GM12878 (cell line): Measurements from ENCODE around the gene TANC2. TPM values are rescaled to one million over a fixed set of nuclear protein-coding genes. Genes with fewer than 3 reads are reported as not detected.

Experiments
- ATAC-seq: fragments of 200-7000 bp; cut with Tn5 transposase; 3 replicates; pipeline ENCODE4 v1.9.1; 2020; ENCODE audit warnings: mild to moderate bottlenecking, moderate library complexity
- BruUV-seq: library from RNA; stranded (reverse); fragments of 400-500 nt; replicated peaks from 2 replicates; lab custom pipeline; 2021; lab: Mats Ljungman, UMichigan
- CTCF ChIA-PET: fragments of 300-600 bp; sonication (Branson Sonifier 250); formaldehyde crosslinking; extraction: SDS; loops from one replicate; lab custom pipeline; 2021; ENCODE audit warnings: inconsistent platforms; lab: Yijun Ruan, JAX
- POLR2A ChIA-PET: fragments of 350-600 bp; formaldehyde crosslinking; extraction: SDS; loops from one replicate; lab custom pipeline; 2021; ENCODE audit warnings: inconsistent platforms; lab: Charles Lee
- RAD21 ChIA-PET: fragments of 300-600 bp; sonication (Branson Sonifier 250); formaldehyde crosslinking; loops from one replicate; lab custom pipeline; 2023; ENCODE audit warnings: antibody characterized with exemption; ENCODE audit not compliant: unreplicated experiment; lab: Charles Lee
- SMC1A ChIA-PET: fragments of 300-600 bp; sonication (Branson Sonifier 250); formaldehyde crosslinking; loops from one replicate; lab custom pipeline; 2023; ENCODE audit not compliant: unreplicated experiment, uncharacterized antibody; lab: Charles Lee
- DNase-seq: peaks from one replicate; pipeline ENCODE4 v3.0.0-alpha.2; 2011; ENCODE audit warnings: low read depth, low spot score
- FAIRE-seq: peaks from 3 replicates; lab custom pipeline; 2011; peaks lifted over from hg19 to GRCh38; lab: Jason Lieb, UNC
- H2AFZ ChIP-seq: 2 replicates; pipeline ENCODE4 v1.6.0; 2011; ENCODE audit warnings: low read depth, low read length, control low read depth; ENCODE audit not compliant: control insufficient read depth
- H3K27ac ChIP-seq: 2 replicates; pipeline ENCODE4 v1.5.1; 2011; ENCODE audit warnings: control low read depth; ENCODE audit not compliant: control insufficient read depth, insufficient read depth
- H3K27me3 ChIP-seq, 2 experiments: replicated peaks in 1 of 2; 2 replicates each; pipeline versions ENCODE4 v1.6.0 to v1.6.1; 2011; ENCODE audit warnings: low read length in 1 of 2; ENCODE audit not compliant: control insufficient read depth in 2 of 2, insufficient read depth in 2 of 2
- H3K36me3 ChIP-seq, 2 experiments: 2 replicates each; pipeline ENCODE4 v1.5.1; 2011; ENCODE audit warnings: low read length in 1 of 2; ENCODE audit not compliant: control insufficient read depth in 2 of 2, insufficient read depth in 2 of 2
- H3K4me1 ChIP-seq: 2 replicates; pipeline ENCODE4 v1.6.1; 2011; ENCODE audit warnings: mild to moderate bottlenecking, low read length, moderate library complexity, mixed read lengths; ENCODE audit not compliant: control insufficient read depth, insufficient read depth
- H3K4me2 ChIP-seq: 2 replicates; pipeline ENCODE4 v1.6.0; 2011; ENCODE audit warnings: control low read depth; ENCODE audit not compliant: control insufficient read depth, insufficient read depth
- H3K4me3 ChIP-seq: fragments of 200-600 bp; sonication (generic); 2 replicates; pipeline ENCODE4 v1.5.1; 2016
- H3K79me2 ChIP-seq: 2 replicates; pipeline ENCODE4 v1.6.0; 2011; ENCODE audit warnings: low read length; ENCODE audit not compliant: control insufficient read depth, insufficient read depth
- H3K9ac ChIP-seq: 2 replicates; pipeline ENCODE4 v1.8.0; 2011; ENCODE audit warnings: low read length, control low read depth, mixed read lengths; ENCODE audit not compliant: control insufficient read depth, insufficient read depth
- H3K9me3 ChIP-seq: replicated peaks from 3 replicates; pipeline ENCODE4 v1.5.1; 2011; ENCODE audit warnings: mild to moderate bottlenecking, low read length; ENCODE audit not compliant: control insufficient read depth, insufficient read depth
- H4K20me1 ChIP-seq: 2 replicates; pipeline ENCODE4 v1.6.0; 2011; ENCODE audit not compliant: control insufficient read depth, insufficient read depth
- FOXM1 ChIP-seq: IDR thresholded peaks from 2 replicates; pipeline ENCODE4 v1.6.1; 2012; ENCODE audit warnings: low read depth, mild to moderate bottlenecking, inconsistent platforms, low read length, moderate library complexity
- MLLT1 ChIP-seq: fragments of 450-650 bp; IDR thresholded peaks from 2 replicates; pipeline ENCODE4 v1.6.1; 2016; ENCODE audit warnings: mild to moderate bottlenecking
- MTA2 ChIP-seq: fragments of 450-650 bp; IDR thresholded peaks from 2 replicates; pipeline ENCODE4 v1.6.1; 2016; ENCODE audit warnings: low read depth, mild to moderate bottlenecking, moderate library complexity
- PKNOX1 ChIP-seq: fragments of 450-650 bp; IDR thresholded peaks from 2 replicates; pipeline ENCODE4 v1.6.1; 2016; ENCODE audit warnings: mild to moderate bottlenecking
- RCOR1 ChIP-seq: conservative IDR thresholded peaks from 2 replicates; pipeline ENCODE4 v1.6.1; 2012; ENCODE audit warnings: low read depth, low read length, improper control_type of control experiment
- RELA ChIP-seq: fragments of 450-650 bp; IDR thresholded peaks from 2 replicates; pipeline ENCODE4 v1.8.0; 2014; ENCODE audit warnings: borderline replicate concordance; ENCODE audit not compliant: partially characterized antibody
- ZBTB11 ChIP-seq: fragments of 450-650 bp; formaldehyde crosslinking; IDR thresholded peaks from 2 replicates; pipeline ENCODE4 v1.5.0; 2022; ENCODE audit warnings: mild to moderate bottlenecking, missing genetic modification characterization
- WGBS: methylation state at CpG from one replicate; pipeline ENCODE4 v1.1.6; 2016; ENCODE audit warnings: low lambda C conversion rate; ENCODE audit not compliant: insufficient replicate concordance, insufficient coverage; ENCODE audit errors: missing lambda C conversion rate; 5-methylcytosine and 5-hydroxymethylcytosine counted together
- in situ Hi-C: fragments of 300-500 bp; cut with MboI; formaldehyde crosslinking; loops from 9 replicates; pipeline ENCODE4 v1.14.3; 2018; ENCODE audit warnings: mixed read lengths
- intact Hi-C: fragments of 100-400 bp; cut with micrococcal nuclease; formaldehyde crosslinking; loops from one replicate; pipeline ENCODE4 v1.14.2; 2022; ENCODE audit not compliant: unreplicated experiment
- polyA plus RNA-seq, 11 experiments: library from polyadenylated mRNA; depleted of rRNA in 4 of 11; unstranded in 6 of 11; stranded (reverse) in 5 of 11; fragments of >200 nt; fragmentation: Nextera tagmentation in 4 of 11; fragmentation: Illumina TruSeq in 1 of 11; extraction: Ambion mirVana in 4 of 11; extraction: Trizol in 1 of 11; gene quantifications; 1 replicate in 1 of 11; 2 replicates in 10 of 11; pipeline versions ENCODE4 v1.2.1 to v1.2.3, GENCODE V29; 2011 to 2016; ENCODE audit warnings: inconsistent platforms in 2 of 11, missing spikeins in 2 of 11, low read depth in 1 of 11
- total RNA-seq, 4 experiments: library from RNA; depleted of rRNA in 3 of 4; stranded (reverse); fragments of >200 nt in 3 of 4; fragmentation: Illumina TruSeq in 1 of 4; extraction: Trizol in 1 of 4; gene quantifications; 2 replicates each; pipeline versions ENCODE4 v1.2.1 to v1.2.3, GENCODE V29; 2013 to 2021
- TF ChIP-seq, protein P1 (sequence below): IDR thresholded peaks from 2 replicates; pipeline ENCODE4 v1.6.1; 2012; ENCODE audit warnings: low read depth, low read length, improper control_type of control experiment
- TF ChIP-seq, protein P2 (sequence below): fragments of 450-650 bp; IDR thresholded peaks from 2 replicates; pipeline ENCODE4 v1.6.1; 2018; ENCODE audit warnings: mild to moderate bottlenecking, low read depth, moderate library complexity; ENCODE audit not compliant: partially characterized antibody
- TF ChIP-seq, protein P3 (sequence below): fragments of 450-650 bp; IDR thresholded peaks from 2 replicates; pipeline ENCODE4 v1.6.1; 2017; ENCODE audit warnings: mild to moderate bottlenecking

Gene TANC2
- total and polyA plus RNA-seq, 10 of the 15 experiments (the other 5 are each of a cell fraction or from before 2014, with no cell fraction given): under 0.01 to 0.13 (median 0.03) TPM; not detected in 2

DNA sequence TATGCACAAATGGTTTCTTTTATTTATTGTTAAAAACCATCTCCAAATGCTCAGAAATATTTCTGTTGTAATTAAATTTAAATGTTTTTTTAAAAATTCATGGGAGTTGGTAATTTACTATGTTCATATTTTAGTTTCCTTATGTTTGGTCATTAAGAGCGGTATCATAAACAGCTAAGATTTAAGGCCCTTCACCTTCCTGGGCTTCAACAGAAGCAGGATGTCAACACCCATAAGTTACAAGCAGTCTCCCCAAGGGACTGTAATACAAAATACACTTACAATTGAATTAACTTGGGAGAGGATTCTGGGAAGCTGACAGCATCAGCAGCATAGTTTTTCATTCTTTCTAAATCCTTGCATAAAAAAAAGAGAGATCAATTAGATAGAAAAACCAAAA, 30.9 kb upstream of the TANC2 start:
- no peaks in the 10 kb centered on the region for H3K36me3 ChIP-seq
- no peak overlapping the region for H3K4me2 ChIP-seq
- H3K4me1 ChIP-seq: no peaks in the 10 kb centered on the region
- H3K9ac ChIP-seq: no peak overlapping the region
- H3K27ac ChIP-seq: no peak overlapping the region
- ChIA-PET POLR2A (no interaction called here), CTCF (no interaction called here), RAD21 (no interaction called here), SMC1A (no interaction called here)
- H3K27me3 ChIP-seq: no peaks in the 10 kb centered on the region
- H3K4me3 ChIP-seq: no peak overlapping the region
- no TSS peak for BruUV-seq
- H4K20me1 ChIP-seq: no peaks in the 10 kb centered on the region
- 82% methylated on average over 1 of the region's 1 CpG for WGBS
- H3K79me2 ChIP-seq: no peaks in the 10 kb centered on the region
- no peak for FAIRE-seq
- no peaks in the 10 kb centered on the region for H3K9me3 ChIP-seq
- H2AFZ ChIP-seq: no peak overlapping the region
- intact Hi-C loops: no loop called here
- no peak for DNase-seq
- ATAC-seq: no peak
- in situ Hi-C loops: no loop called here
- no peak for TF ChIP-seq RCOR1
- no peak for TF ChIP-seq ZBTB11 (CRISPR knock-in tag)
- no peak for TF ChIP-seq MTA2
- TF ChIP-seq MLLT1: no peak
- TF ChIP-seq, protein P1, sequence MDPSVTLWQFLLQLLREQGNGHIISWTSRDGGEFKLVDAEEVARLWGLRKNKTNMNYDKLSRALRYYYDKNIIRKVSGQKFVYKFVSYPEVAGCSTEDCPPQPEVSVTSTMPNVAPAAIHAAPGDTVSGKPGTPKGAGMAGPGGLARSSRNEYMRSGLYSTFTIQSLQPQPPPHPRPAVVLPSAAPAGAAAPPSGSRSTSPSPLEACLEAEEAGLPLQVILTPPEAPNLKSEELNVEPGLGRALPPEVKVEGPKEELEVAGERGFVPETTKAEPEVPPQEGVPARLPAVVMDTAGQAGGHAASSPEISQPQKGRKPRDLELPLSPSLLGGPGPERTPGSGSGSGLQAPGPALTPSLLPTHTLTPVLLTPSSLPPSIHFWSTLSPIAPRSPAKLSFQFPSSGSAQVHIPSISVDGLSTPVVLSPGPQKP: no peak
- TF ChIP-seq, protein P2, sequence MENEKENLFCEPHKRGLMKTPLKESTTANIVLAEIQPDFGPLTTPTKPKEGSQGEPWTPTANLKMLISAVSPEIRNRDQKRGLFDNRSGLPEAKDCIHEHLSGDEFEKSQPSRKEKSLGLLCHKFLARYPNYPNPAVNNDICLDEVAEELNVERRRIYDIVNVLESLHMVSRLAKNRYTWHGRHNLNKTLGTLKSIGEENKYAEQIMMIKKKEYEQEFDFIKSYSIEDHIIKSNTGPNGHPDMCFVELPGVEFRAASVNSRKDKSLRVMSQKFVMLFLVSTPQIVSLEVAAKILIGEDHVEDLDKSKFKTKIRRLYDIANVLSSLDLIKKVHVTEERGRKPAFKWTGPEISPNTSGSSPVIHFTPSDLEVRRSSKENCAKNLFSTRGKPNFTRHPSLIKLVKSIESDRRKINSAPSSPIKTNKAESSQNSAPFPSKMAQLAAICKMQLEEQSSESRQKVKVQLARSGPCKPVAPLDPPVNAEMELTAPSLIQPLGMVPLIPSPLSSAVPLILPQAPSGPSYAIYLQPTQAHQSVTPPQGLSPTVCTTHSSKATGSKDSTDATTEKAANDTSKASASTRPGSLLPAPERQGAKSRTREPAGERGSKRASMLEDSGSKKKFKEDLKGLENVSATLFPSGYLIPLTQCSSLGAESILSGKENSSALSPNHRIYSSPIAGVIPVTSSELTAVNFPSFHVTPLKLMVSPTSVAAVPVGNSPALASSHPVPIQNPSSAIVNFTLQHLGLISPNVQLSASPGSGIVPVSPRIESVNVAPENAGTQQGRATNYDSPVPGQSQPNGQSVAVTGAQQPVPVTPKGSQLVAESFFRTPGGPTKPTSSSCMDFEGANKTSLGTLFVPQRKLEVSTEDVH: no peak
- TF ChIP-seq PKNOX1: no peak
- TF ChIP-seq, protein P3, sequence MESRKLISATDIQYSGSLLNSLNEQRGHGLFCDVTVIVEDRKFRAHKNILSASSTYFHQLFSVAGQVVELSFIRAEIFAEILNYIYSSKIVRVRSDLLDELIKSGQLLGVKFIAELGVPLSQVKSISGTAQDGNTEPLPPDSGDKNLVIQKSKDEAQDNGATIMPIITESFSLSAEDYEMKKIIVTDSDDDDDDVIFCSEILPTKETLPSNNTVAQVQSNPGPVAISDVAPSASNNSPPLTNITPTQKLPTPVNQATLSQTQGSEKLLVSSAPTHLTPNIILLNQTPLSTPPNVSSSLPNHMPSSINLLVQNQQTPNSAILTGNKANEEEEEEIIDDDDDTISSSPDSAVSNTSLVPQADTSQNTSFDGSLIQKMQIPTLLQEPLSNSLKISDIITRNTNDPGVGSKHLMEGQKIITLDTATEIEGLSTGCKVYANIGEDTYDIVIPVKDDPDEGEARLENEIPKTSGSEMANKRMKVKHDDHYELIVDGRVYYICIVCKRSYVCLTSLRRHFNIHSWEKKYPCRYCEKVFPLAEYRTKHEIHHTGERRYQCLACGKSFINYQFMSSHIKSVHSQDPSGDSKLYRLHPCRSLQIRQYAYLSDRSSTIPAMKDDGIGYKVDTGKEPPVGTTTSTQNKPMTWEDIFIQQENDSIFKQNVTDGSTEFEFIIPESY: no peak
- no peak for TF ChIP-seq FOXM1
- TF ChIP-seq RELA: no peak
